ENCODE measurements around the gene ANGPTL2.

GRCh38 chr9:127053960-127054359, 68.5 kb downstream of the ANGPTL2 start:
- TF ChIP-seq POLR2A (IDR thresholded peaks at IDR 0.05; ENCODE audit: low read length): no peak
- TF ChIP-seq GATA1 (IDR thresholded peaks at IDR 0.05; ENCODE audit: low read depth, low read length): no peak

Measured in erythroblast (primary cell).